GM12892 (cell line): Measurements from ENCODE around the gene TEDC2.
"Not testable (repeated sequence)": the region's sequence is repeated elsewhere in the genome, so short reads cannot be mapped to it uniquely, and the experiment has no call there.

ENCODE experiments used
- DNase-seq: peaks from one replicate; pipeline ENCODE4 v3.0.0; 2011; ENCODE audit not compliant: insufficient read length
- FAIRE-seq: peaks from 2 replicates; lab custom pipeline; 2011; peaks lifted over from hg19 to GRCh38; lab: Jason Lieb, UNC
- POLR2A ChIP-seq: IDR thresholded peaks from 2 replicates; pipeline ENCODE4 v1.6.1; 2011; ENCODE audit warnings: low read depth, low read length, control low read depth
- POLR2AphosphoS5 ChIP-seq: IDR thresholded peaks from 2 replicates; pipeline ENCODE4 v1.6.1; 2011; ENCODE audit warnings: low read depth, low read length, control low read depth
- TAF1 ChIP-seq: IDR thresholded peaks from 2 replicates; pipeline ENCODE4 v1.6.1; 2011; ENCODE audit warnings: low read depth, mild to moderate bottlenecking, control low read depth, low read length, borderline replicate concordance

Gene TEDC2

DNA sequence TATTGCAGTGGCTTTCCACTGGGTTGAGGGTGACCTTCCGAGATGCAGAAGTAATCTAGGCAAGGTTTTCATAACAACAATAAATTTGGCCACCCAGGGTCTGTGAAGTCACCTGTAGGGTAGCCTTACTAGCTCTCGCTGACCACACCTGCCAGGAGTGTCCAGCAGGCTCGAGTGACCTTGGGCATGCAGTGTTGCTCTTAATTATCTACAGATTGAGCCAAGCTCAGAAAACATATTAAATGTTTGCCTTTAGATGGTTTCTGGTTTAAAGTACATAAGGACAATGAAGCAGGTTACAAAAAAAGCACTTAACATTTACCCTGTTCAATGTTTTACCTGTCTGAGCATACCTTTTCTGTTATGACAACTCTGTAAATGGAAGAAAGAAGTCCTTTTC, 16.8 kb downstream of the TEDC2 start:
- no peak for DNase-seq
- FAIRE-seq: no peak
- TF ChIP-seq TAF1 (no peak), POLR2A (no peak), POLR2AphosphoS5 (no peak)

DNA sequence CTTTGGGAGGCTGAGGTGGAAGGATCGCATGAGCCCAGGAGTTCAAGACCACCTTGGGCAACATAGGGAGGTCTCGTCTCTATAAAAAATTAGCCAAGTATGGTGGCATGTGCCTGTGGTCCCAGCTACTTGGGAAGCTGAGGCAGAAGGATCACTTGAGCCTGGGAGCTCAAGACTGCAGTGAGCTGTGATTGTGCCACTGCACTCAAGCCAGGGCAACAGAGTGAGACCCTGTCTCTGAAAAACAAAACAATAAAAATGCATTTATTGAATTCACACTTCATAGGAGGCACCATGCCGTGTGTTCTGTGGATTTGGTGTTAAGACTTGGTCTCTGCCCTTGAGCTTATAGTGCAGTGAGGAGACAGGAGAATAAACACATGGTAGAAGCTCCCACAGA, 17.4 kb downstream of the TEDC2 start:
- FAIRE-seq (no peak), DNase-seq (no peak)
- TF ChIP-seq TAF1 (no peak), POLR2A (no peak), POLR2AphosphoS5 (no peak)

DNA sequence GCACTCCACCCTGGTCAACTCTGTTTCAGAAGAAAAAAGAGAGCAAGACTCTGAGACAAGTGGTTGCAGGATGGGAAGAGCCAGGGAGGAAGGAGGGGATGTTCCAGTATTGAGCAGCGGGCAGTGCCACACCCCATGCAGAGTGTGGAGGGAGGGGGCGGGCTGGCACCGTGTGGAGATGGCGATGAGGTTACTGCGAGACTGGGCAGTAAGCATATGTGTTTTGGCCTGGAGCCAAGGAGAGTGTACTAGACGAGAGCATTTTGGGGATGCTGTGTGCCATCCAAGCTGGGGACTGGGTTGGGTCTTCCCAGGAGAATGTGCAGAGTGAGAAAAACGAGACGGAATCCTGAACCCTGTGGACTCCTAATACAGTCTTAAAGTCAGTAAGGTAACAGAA, 18.4 kb downstream of the TEDC2 start:
- TF ChIP-seq POLR2A (no peak), POLR2AphosphoS5 (no peak), TAF1 (no peak)
- DNase-seq: no peak
- no peak for FAIRE-seq

DNA sequence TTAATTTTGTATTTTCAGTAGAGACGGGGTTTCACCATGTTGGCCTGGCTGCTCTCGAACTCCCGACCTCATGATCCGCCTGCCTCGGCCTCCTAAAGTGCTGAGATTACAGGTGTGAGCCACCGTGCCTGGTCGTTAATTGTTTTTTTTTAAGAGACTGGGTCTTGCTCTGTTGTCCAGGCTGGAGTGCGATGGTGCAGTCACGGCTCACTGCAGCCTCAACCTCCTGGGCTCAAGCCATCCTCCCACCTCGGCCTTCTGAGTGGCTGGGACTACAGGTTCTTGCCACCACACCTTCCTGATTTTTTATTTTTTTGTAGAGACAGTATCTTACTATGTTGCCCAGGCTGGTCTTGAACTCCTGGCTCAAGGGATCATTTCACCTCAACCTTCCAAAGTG, 20.1 kb downstream of the TEDC2 start:
- not testable (repeated sequence) for DNase-seq, FAIRE-seq

DNA sequence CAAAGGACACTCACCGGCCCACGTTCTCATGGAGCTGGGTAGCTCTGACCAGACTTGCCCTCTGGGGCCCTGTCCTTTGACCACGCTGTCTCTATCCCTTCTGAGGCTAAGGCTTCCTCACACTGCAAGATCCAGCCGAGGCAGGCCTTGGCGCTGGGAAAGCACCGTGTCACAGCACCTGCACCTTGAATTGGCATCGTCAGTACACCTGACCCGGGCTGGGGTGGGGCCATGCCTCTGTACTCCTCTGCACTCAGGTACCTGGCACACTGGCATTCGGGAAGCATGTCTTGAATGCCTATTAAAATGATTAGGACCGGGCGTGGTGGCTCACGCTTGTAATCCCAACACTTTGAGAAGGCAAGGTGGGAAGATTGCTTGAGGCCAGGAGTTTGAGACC, 21.0 kb downstream of the TEDC2 start:
- no peak for TF ChIP-seq TAF1
- TF ChIP-seq POLR2AphosphoS5: no peak
- no peak for TF ChIP-seq POLR2A
- DNase-seq (no peak), FAIRE-seq (no peak)

DNA sequence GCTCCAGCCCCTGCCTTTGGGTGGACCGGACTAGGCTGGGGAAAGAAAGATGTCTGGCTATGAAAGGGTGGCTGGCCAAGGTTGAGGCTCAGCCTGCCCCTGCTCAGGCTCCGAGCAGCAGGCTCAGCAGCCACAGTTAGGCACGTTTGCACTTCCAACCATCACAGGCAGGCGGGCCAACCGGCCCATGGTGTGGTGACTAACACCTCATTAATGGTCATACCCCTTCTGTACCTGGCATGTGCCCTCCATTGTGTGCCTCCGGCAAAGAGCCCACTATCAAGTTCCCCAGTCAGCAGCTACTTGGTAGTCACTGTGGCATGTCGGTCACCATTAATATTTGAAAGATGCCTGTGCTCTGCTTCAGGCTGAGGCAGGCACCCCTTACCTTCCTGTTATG, 21.8 kb downstream of the TEDC2 start:
- TF ChIP-seq POLR2AphosphoS5 (no peak), POLR2A (no peak), TAF1 (no peak)
- DNase-seq: no peak
- no peak for FAIRE-seq

DNA sequence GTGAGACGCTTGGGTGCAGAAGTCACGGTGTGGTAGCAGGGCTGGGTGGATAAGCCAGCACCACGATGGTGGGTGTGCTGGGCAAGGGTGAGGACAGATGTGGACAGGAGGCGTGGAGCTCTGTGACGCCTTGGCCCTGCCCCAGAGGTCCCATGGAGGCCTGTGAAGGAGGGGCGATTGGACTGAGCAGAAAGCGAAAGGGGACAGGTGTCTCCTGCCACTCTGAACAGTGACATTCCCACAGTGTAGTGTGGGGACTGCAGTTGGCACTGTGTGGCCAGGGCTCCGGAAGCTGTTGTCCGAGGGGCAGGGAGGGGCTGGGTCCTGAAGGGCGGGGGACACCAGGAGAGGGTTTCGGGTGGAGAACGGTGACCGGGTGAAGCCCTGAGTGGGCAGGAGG, 22.3 kb downstream of the TEDC2 start:
- no peak for FAIRE-seq

DNA sequence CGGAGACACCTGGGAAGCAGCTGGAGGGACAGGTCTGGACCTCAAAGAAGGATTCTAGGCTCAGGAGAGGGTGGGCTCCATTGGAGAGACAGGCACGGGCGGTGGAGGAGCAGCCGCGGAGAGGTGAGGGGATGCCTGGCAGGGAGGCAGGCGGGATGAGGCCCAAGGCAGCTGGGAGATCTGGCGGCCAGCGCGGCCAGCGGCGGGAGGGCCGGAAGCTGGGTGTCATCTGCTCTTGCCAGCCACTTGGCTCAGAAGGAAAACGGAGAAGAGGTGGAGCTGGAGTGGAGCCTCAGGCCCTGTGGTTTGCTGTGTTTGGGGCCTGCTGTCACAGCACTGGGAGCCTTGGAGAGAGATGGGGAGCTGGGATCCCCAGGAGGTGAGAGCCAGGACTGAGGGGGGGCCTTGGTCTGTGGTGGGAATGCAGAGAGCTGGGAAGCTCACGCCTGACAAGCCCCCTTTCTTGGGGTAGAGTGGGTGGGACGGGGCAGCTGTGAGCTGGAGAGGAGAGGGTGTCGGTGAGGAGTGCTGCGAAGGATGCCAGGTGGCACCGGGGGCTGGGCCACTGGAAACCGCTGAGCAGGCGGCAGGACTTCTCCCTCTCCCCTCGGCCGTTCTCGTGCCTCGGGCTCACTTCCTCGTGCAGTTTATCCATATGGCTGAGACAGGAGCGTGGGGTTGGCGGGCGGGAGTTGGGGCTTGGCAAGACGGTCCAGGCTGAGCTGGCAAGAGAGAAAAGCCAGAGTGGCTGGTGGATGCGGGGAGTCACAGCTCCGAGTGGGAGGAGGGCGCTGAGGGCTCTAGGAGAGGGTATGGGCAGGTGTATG, 23.0 kb downstream of the TEDC2 start:
- DNase-seq: no peak
- no peak for FAIRE-seq
- TF ChIP-seq POLR2AphosphoS5: no peak
- no peak for TF ChIP-seq POLR2A
- TF ChIP-seq TAF1: no peak

More for the DNA sequence above, 22.3 kb downstream of the TEDC2 start:
- no peak for DNase-seq
- no peak for TF ChIP-seq POLR2A
- TF ChIP-seq POLR2AphosphoS5: no peak
- TF ChIP-seq TAF1: no peak

DNA sequence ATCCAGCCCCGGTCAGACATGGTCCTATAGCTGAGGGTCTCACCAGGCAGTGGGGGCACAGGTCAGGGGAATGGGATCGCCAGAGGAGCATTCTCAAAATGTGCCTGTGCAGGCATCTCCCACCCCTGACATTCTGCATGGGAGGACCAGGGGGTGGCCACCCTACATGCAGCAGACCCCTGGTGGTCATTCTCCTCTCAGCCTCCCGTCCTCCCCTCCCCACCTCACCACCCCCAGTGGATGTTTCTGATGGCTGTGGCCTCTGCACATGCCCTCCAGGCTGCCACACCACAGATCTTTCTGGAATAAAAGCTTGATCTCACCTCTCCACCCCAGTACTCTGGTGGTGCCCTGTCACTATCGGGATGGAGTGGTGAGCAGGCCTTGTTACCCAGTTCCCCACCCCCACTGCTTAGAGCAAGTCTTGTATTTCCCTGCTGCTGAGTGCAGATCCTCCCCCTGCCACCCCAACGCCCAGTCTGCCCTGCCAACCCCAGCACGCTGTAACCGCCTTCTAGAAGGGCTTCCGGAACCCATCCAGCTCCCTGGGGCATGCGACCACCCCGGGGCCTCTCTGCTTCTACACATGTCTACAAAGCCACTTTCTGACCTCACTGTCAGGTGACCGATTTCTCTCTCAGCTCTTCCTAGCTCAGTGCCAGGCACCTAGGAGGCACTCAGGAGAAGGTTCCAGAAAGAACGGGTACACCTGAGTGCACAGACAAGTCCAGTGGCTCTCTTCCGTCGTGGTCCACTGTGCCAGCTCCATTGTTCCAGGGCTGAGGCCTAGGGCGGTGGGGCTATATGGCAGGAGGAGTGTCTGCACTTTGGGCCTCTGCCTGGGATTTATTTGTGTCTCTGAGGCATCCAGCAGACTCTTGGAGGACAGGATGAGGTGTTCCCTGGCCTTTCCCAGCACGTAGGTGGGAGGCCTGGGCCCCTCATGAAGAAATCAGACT, 24.3 kb downstream of the TEDC2 start:
- DNase-seq (no peak), FAIRE-seq (no peak)
- TF ChIP-seq POLR2AphosphoS5 (no peak), TAF1 (no peak), POLR2A (no peak)

DNA sequence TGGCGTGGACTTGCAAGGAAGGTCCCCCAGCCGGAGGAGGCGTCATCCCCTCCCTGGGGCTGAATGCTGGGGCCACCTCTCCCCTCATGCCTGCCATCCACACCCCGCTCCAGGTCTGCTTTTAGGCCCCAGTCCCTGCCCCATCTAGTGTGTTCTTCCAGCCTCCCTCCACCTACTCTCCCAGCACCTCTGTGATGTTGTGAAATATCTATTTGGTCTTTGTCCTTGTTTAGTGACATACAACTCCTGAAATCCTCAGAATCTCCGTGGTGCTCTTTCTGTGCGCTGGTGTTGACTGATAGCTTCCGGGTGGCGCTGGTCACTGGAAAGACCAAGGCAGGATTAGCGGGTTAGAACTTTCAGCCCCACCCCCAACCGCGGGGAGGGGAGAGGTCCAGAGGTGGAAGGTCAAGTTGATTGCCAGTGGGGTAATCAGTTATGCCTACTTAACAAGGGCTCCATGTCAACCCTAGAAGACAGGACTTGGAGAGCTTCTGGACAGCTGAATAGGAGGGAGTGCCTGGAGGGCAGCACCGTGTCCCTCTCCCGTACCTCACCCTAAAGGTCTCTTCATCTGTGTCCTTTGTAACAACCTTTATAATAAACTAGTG, 25.1 kb downstream of the TEDC2 start:
- FAIRE-seq (no peak), DNase-seq (no peak)
- TF ChIP-seq TAF1 (no peak), POLR2A (no peak), POLR2AphosphoS5 (no peak)

DNA sequence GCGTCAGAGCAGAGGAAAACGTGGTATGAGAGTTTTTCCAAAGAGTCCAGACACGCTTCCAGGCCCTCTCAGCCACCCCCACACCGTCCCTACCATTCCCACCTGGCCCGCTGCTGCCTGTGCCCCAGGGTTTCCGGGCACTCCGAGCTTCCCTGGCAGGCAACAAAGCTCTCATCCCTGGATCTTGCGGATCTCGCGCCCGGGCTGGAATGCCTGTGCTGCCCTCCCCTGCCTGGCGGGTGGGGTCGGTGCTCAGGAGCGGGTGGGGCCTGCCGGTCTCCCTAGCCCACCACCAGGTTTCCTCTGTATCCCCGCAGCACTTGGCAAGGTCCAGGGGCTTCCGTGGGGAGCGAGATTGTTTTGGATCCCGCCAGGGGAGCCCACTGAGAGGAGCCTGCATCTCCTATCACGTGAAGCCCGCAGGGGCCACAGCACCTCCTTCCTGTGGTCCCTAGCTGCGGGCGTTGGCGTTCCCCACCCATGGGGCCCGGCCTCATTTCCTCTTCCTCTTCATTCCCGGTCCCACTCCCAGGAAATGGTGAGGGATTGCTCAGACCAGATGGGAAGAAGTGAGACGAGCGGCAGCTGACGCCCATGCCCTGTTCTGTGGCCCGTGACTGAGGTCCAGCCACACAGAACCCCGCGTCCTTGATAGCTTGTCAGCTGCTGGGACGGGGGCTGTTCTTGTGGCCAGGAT, 26.1 kb downstream of the TEDC2 start:
- no peak for FAIRE-seq
- TF ChIP-seq POLR2AphosphoS5: no peak
- no peak for TF ChIP-seq TAF1
- TF ChIP-seq POLR2A: no peak

More for the DNA sequence above, 26.1 kb downstream of the TEDC2 start:
- no peak for DNase-seq
